Measurements from ENCODE around the gene NUBP2.
A peak's percentile ranks its signal among the peaks of the same experiment; 100 is the strongest.

The NUBP2 gene

GRCh38 chr16:1817716-1818115 is 35.0 kb downstream of the NUBP2 start:
- Histone ChIP-seq H3K9me3 (ENCODE audit: control insufficient read depth in 5 of 5, low read length in 5 of 5) (no peaks in the 10 kb centered on the region), H3K27ac (ENCODE audit: low read depth, low read length) (no peak overlapping the region), H3K4me3 (ENCODE audit: low read depth in 1 of 5, low read length in 5 of 5) (no peak overlapping the region), H3K36me3 (ENCODE audit: control insufficient read depth in 5 of 5, insufficient read depth in 5 of 5, low read length in 5 of 5) (peaks cover 0 to 84% (median 76%) of the 10 kb centered on the region in 5 donors), H3K4me1 (ENCODE audit: control insufficient read depth in 5 of 5, insufficient read depth in 5 of 5, low read length in 5 of 5) (no peaks in the 10 kb centered on the region), H3K9ac (ENCODE audit: low read length in 5 of 5) (no peak overlapping the region), H3K27me3 (ENCODE audit: control insufficient read depth in 5 of 5, insufficient read depth in 4 of 5, low read length in 5 of 5) (no peaks in the 10 kb centered on the region)

GRCh38 chr16:1818204-1818872 is 35.6 kb downstream of the NUBP2 start:
- no peak overlapping the region for H3K9ac ChIP-seq (ENCODE audit: low read length in 5 of 5)
- no peak overlapping the region for H3K4me3 ChIP-seq (ENCODE audit: low read depth in 1 of 5, low read length in 5 of 5)
- H3K27me3 ChIP-seq (ENCODE audit: control insufficient read depth in 5 of 5, insufficient read depth in 4 of 5, low read length in 5 of 5): no peaks in the 10 kb centered on the region
- no peak overlapping the region for H3K27ac ChIP-seq (ENCODE audit: low read depth, low read length)
- H3K4me1 ChIP-seq (ENCODE audit: control insufficient read depth in 5 of 5, insufficient read depth in 5 of 5, low read length in 5 of 5): no peaks in the 10 kb centered on the region
- peaks cover 0 to 83% (median 75%) of the 10 kb centered on the region in 5 donors for H3K36me3 ChIP-seq (ENCODE audit: control insufficient read depth in 5 of 5, insufficient read depth in 5 of 5, low read length in 5 of 5)
- no peaks in the 10 kb centered on the region for H3K9me3 ChIP-seq (ENCODE audit: control insufficient read depth in 5 of 5, low read length in 5 of 5)

- Histone ChIP-seq H3K9ac (ENCODE audit: low read length in 5 of 5) (no peak overlapping the region), H3K9me3 (ENCODE audit: control insufficient read depth in 5 of 5, low read length in 5 of 5) (no peaks in the 10 kb centered on the region), H3K4me1 (ENCODE audit: control insufficient read depth in 5 of 5, insufficient read depth in 5 of 5, low read length in 5 of 5) (peaks cover 0 to 4% (median 0%) of the 10 kb centered on the region in 5 donors), H3K27ac (ENCODE audit: low read depth, low read length) (no peak overlapping the region), H3K27me3 (ENCODE audit: control insufficient read depth in 5 of 5, insufficient read depth in 4 of 5, low read length in 5 of 5) (no peaks in the 10 kb centered on the region), H3K36me3 (ENCODE audit: control insufficient read depth in 5 of 5, insufficient read depth in 5 of 5, low read length in 5 of 5) (peaks cover 0 to 76% (median 69%) of the 10 kb centered on the region in 5 donors), H3K4me3 (ENCODE audit: low read depth in 1 of 5, low read length in 5 of 5) (no peak overlapping the region)
These were observed 36.2 kb downstream of the NUBP2 start for GRCh38 chr16:1818873-1819525.

GRCh38 chr16:1819611-1820010 is 36.9 kb downstream of the NUBP2 start:
- no peaks in the 10 kb centered on the region for H3K27me3 ChIP-seq (ENCODE audit: control insufficient read depth in 5 of 5, insufficient read depth in 4 of 5, low read length in 5 of 5)
- H3K9ac ChIP-seq (ENCODE audit: low read length in 5 of 5): no peak overlapping the region
- H3K4me3 ChIP-seq (ENCODE audit: low read depth in 1 of 5, low read length in 5 of 5): no peak overlapping the region
- H3K36me3 ChIP-seq (ENCODE audit: control insufficient read depth in 5 of 5, insufficient read depth in 5 of 5, low read length in 5 of 5): peaks cover 0 to 75% (median 68%) of the 10 kb centered on the region in 5 donors
- H3K9me3 ChIP-seq (ENCODE audit: control insufficient read depth in 5 of 5, low read length in 5 of 5): no peaks in the 10 kb centered on the region
- no peak overlapping the region for H3K27ac ChIP-seq (ENCODE audit: low read depth, low read length)
- H3K4me1 ChIP-seq (ENCODE audit: control insufficient read depth in 5 of 5, insufficient read depth in 5 of 5, low read length in 5 of 5): peaks cover 0 to 9% (median 4%) of the 10 kb centered on the region in 5 donors

GRCh38 chr16:1820096-1820945 is 37.6 kb downstream of the NUBP2 start:
- H3K27ac ChIP-seq (ENCODE audit: low read depth, low read length): no peak overlapping the region
- H3K9ac ChIP-seq (ENCODE audit: low read length in 5 of 5): no peak overlapping the region
- peaks cover 0 to 70% (median 66%) of the 10 kb centered on the region in 5 donors for H3K36me3 ChIP-seq (ENCODE audit: control insufficient read depth in 5 of 5, insufficient read depth in 5 of 5, low read length in 5 of 5)
- no peak overlapping the region for H3K4me3 ChIP-seq (ENCODE audit: low read depth in 1 of 5, low read length in 5 of 5)
- H3K27me3 ChIP-seq (ENCODE audit: control insufficient read depth in 5 of 5, insufficient read depth in 4 of 5, low read length in 5 of 5): no peaks in the 10 kb centered on the region
- H3K4me1 ChIP-seq (ENCODE audit: control insufficient read depth in 5 of 5, insufficient read depth in 5 of 5, low read length in 5 of 5): peaks cover 0 to 15% (median 8%) of the 10 kb centered on the region in 5 donors
- no peaks in the 10 kb centered on the region for H3K9me3 ChIP-seq (ENCODE audit: control insufficient read depth in 5 of 5, low read length in 5 of 5)

- H3K36me3 ChIP-seq (ENCODE audit: control insufficient read depth in 5 of 5, insufficient read depth in 5 of 5, low read length in 5 of 5): peaks cover 0 to 66% (median 62%) of the 10 kb centered on the region in 5 donors
- no peak overlapping the region for H3K4me3 ChIP-seq (ENCODE audit: low read depth in 1 of 5, low read length in 5 of 5)
- H3K4me1 ChIP-seq (ENCODE audit: control insufficient read depth in 5 of 5, insufficient read depth in 5 of 5, low read length in 5 of 5): peaks cover 0 to 21% (median 14%) of the 10 kb centered on the region in 5 donors
- no peaks in the 10 kb centered on the region for H3K9me3 ChIP-seq (ENCODE audit: control insufficient read depth in 5 of 5, low read length in 5 of 5)
- no peak overlapping the region for H3K27ac ChIP-seq (ENCODE audit: low read depth, low read length)
- no peaks in the 10 kb centered on the region for H3K27me3 ChIP-seq (ENCODE audit: control insufficient read depth in 5 of 5, insufficient read depth in 4 of 5, low read length in 5 of 5)
- H3K9ac ChIP-seq (ENCODE audit: low read length in 5 of 5): no peak overlapping the region
These were observed 38.2 kb downstream of the NUBP2 start for GRCh38 chr16:1820946-1821290.

GRCh38 chr16:1821861-1822611 is 39.3 kb downstream of the NUBP2 start:
- Histone ChIP-seq H3K36me3 (ENCODE audit: control insufficient read depth in 5 of 5, insufficient read depth in 5 of 5, low read length in 5 of 5) (peaks cover 0 to 55% (median 52%) of the 10 kb centered on the region in 5 donors), H3K4me3 (ENCODE audit: low read depth in 1 of 5, low read length in 5 of 5) (no peak overlapping the region), H3K9ac (ENCODE audit: low read length in 5 of 5) (no peak overlapping the region), H3K4me1 (ENCODE audit: control insufficient read depth in 5 of 5, insufficient read depth in 5 of 5, low read length in 5 of 5) (peaks cover 0 to 23% (median 16%) of the 10 kb centered on the region in 5 donors), H3K27me3 (ENCODE audit: control insufficient read depth in 5 of 5, insufficient read depth in 4 of 5, low read length in 5 of 5) (no peaks in the 10 kb centered on the region), H3K9me3 (ENCODE audit: control insufficient read depth in 5 of 5, low read length in 5 of 5) (no peaks in the 10 kb centered on the region), H3K27ac (ENCODE audit: low read depth, low read length) (no peak overlapping the region)

- H3K9me3 ChIP-seq (ENCODE audit: control insufficient read depth in 5 of 5, low read length in 5 of 5): no peaks in the 10 kb centered on the region
- H3K27me3 ChIP-seq (ENCODE audit: control insufficient read depth in 5 of 5, insufficient read depth in 4 of 5, low read length in 5 of 5): no peaks in the 10 kb centered on the region
- H3K4me1 ChIP-seq (ENCODE audit: control insufficient read depth in 5 of 5, insufficient read depth in 5 of 5, low read length in 5 of 5): peaks cover 0 to 30% (median 21%) of the 10 kb centered on the region in 5 donors
- H3K36me3 ChIP-seq (ENCODE audit: control insufficient read depth in 5 of 5, insufficient read depth in 5 of 5, low read length in 5 of 5): peaks cover 0 to 47% (median 46%) of the 10 kb centered on the region in 5 donors
- H3K9ac ChIP-seq (ENCODE audit: low read length in 5 of 5): peak overlapping the region in 1 of 5 donors; percentile 23
- H3K27ac ChIP-seq (ENCODE audit: low read depth, low read length): no peak overlapping the region
- H3K4me3 ChIP-seq (ENCODE audit: low read depth in 1 of 5, low read length in 5 of 5): no peak overlapping the region
These were observed 40.0 kb downstream of the NUBP2 start for GRCh38 chr16:1822801-1823200.

GRCh38 chr16:1823821-1824220 is 41.1 kb downstream of the NUBP2 start:
- H3K27ac ChIP-seq (ENCODE audit: low read depth, low read length): no peak overlapping the region
- H3K9ac ChIP-seq (ENCODE audit: low read length in 5 of 5): no peak overlapping the region
- no peaks in the 10 kb centered on the region for H3K9me3 ChIP-seq (ENCODE audit: control insufficient read depth in 5 of 5, low read length in 5 of 5)
- H3K4me1 ChIP-seq (ENCODE audit: control insufficient read depth in 5 of 5, insufficient read depth in 5 of 5, low read length in 5 of 5): peaks cover 0 to 38% (median 31%) of the 10 kb centered on the region in 5 donors
- H3K27me3 ChIP-seq (ENCODE audit: control insufficient read depth in 5 of 5, insufficient read depth in 4 of 5, low read length in 5 of 5): no peaks in the 10 kb centered on the region
- no peak overlapping the region for H3K4me3 ChIP-seq (ENCODE audit: low read depth in 1 of 5, low read length in 5 of 5)
- peaks cover 0 to 37% (median 36%) of the 10 kb centered on the region in 5 donors for H3K36me3 ChIP-seq (ENCODE audit: control insufficient read depth in 5 of 5, insufficient read depth in 5 of 5, low read length in 5 of 5)

All from subcutaneous abdominal adipose tissue (tissue), 5 donors.